GM19023 (cell line): Measurements from ENCODE around the gene OR4C15.

ENCODE experiments used
- ATAC-seq: cut with Tn5 transposase; IDR thresholded peaks from one replicate; pipeline ENCODE4 v1.9.1; 2021; ENCODE audit warnings: mild to moderate bottlenecking, moderate library complexity; ENCODE audit not compliant: unreplicated experiment

OR4C15 gene

GRCh38 chr11:55554169-55554568 lies at the start of gene OR4C15:
TSS of gene OR4C15 (plus strand) at chr11:55554469. CDS start at chr11:55554469, 0 bp downstream.
- no peak for ATAC-seq

- no peak for ATAC-seq
These were observed 17.6 kb downstream of the OR4C15 start, which contains the start of gene OR4C16 for GRCh38 chr11:55571828-55572227. TSS of gene OR4C16 (plus strand) at chr11:55572128. CDS start at chr11:55572128, 0 bp downstream.

GRCh38 chr11:55572548-55572947 lies 18.3 kb downstream of the OR4C15 start:
- ATAC-seq = peak; percentile 78
